SU-DHL-6 (cell line): Measurements from ENCODE around the gene ZSWIM8.
A peak's percentile ranks its signal among the peaks of the same experiment; 100 is the strongest.

Source experiments
- H2AFZ ChIP-seq: fragments of 200-600 bp; sonication (generic); 2 replicates; pipeline ENCODE4 v1.6.1; 2014; ENCODE audit warnings: low read depth, mild to moderate bottlenecking, moderate library complexity, mixed read lengths, antibody characterized with exemption, low read length; ENCODE audit not compliant: severe bottlenecking
- H3F3A ChIP-seq: fragments of 200-600 bp; shearing (Covaris generic); 2 replicates; pipeline ENCODE4 v1.6.0; 2016; ENCODE audit warnings: antibody characterized with exemption, mild to moderate bottlenecking; ENCODE audit not compliant: insufficient read depth
- H3K27ac ChIP-seq: fragments of 200-600 bp; sonication (generic); 2 replicates; pipeline ENCODE4 v1.5.1; 2016; ENCODE audit warnings: low read depth, mild to moderate bottlenecking, low read length, moderate library complexity, mixed read lengths
- H3K27me3 ChIP-seq: fragments of 200-600 bp; sonication (generic), shearing (Covaris generic); 2 replicates; pipeline ENCODE4 v1.6.0; 2014; ENCODE audit warnings: mild to moderate bottlenecking, low read length
- H3K36me3 ChIP-seq: fragments of 200-600 bp; sonication (generic); 2 replicates; pipeline ENCODE4 v1.6.1; 2014; ENCODE audit warnings: mild to moderate bottlenecking, low read length, mixed read lengths
- H3K4me2 ChIP-seq: fragments of 300-600, 200-600 bp; shearing (Covaris generic), sonication (generic); 2 replicates; pipeline ENCODE4 v1.6.0; 2014; ENCODE audit warnings: low read length, low read depth, mild to moderate bottlenecking; ENCODE audit not compliant: poor library complexity, severe bottlenecking
- H3K4me3 ChIP-seq: fragments of 200-600 bp; sonication (generic); 2 replicates; pipeline ENCODE4 v1.5.1; 2014; ENCODE audit warnings: antibody characterized with exemption, low read length, mild to moderate bottlenecking, mixed read lengths; ENCODE audit not compliant: insufficient read depth, poor library complexity, severe bottlenecking
- H3K79me2 ChIP-seq: fragments of 200-600 bp; sonication (generic); 2 replicates; pipeline ENCODE4 v1.6.1; 2014; ENCODE audit warnings: mild to moderate bottlenecking, low read length, moderate library complexity; ENCODE audit not compliant: insufficient read depth
- H3K9ac ChIP-seq: fragments of 200-600 bp; sonication (generic); 2 replicates; pipeline ENCODE4 v1.7.0; 2014; ENCODE audit warnings: mild to moderate bottlenecking, low read length
- H3K9me2 ChIP-seq: fragments of 200-600 bp; sonication (generic); replicated peaks from 2 replicates; pipeline ENCODE4 v1.6.1; 2014; ENCODE audit warnings: low read length; ENCODE audit not compliant: insufficient read depth
- H3K9me3 ChIP-seq: fragments of 200-600 bp; sonication (generic); 2 replicates; pipeline ENCODE4 v1.6.1; 2014; ENCODE audit warnings: low read length, mixed read lengths; ENCODE audit not compliant: insufficient read depth
- H4K20me1 ChIP-seq: fragments of 200-600 bp; sonication (generic); 2 replicates; pipeline ENCODE4 v1.6.1; 2014; ENCODE audit warnings: low read depth, mild to moderate bottlenecking, antibody characterized with exemption, low read length, moderate library complexity, mixed read lengths
- CTCF ChIP-seq: fragments of 200-600 bp; sonication (generic); IDR thresholded peaks from one replicate; pipeline ENCODE4 v1.5.1; 2017; ENCODE audit warnings: antibody characterized with exemption, mild to moderate bottlenecking, low read length, moderate library complexity; ENCODE audit not compliant: insufficient read depth, poor library complexity, severe bottlenecking
- EZH2phosphoT487 ChIP-seq: fragments of 200-600 bp; sonication (generic), shearing (Covaris generic); conservative IDR thresholded peaks from 2 replicates; pipeline ENCODE4 v1.6.1; 2018; ENCODE audit warnings: mild to moderate bottlenecking, antibody characterized with exemption, low read length, moderate library complexity, mixed read lengths

ZSWIM8 gene

GRCh38 chr10:73780966-73781365 lies 4.4 kb upstream of the ZSWIM8 start:
- H3K4me3 ChIP-seq, result peak overlapping the region; percentile 74
- peaks cover 62% of the 10 kb centered on the region for H3K79me2 ChIP-seq
- H3K4me2 ChIP-seq, result peak overlapping the region; percentile 61
- peaks cover 6% of the 10 kb centered on the region; the same call in 1 of the 2 replicates for H3K36me3 ChIP-seq
- H3K27me3 ChIP-seq, result no peaks in the 10 kb centered on the region
- H4K20me1 ChIP-seq, result no peaks in the 10 kb centered on the region
- H3K9me2 ChIP-seq, result no peaks in the 10 kb centered on the region
- peaks cover 32% of the 10 kb centered on the region for H3F3A ChIP-seq
- no peak for TF ChIP-seq CTCF
- TF ChIP-seq EZH2phosphoT487, result no peak
- H3K27ac ChIP-seq, result peak overlapping the region; percentile 70
- H2AFZ ChIP-seq, result no peak overlapping the region
- H3K9me3 ChIP-seq, result no peaks in the 10 kb centered on the region
- H3K9ac ChIP-seq, result peak overlapping the region; percentile 87

GRCh38 chr10:73781548-73781878 lies 3.9 kb upstream of the ZSWIM8 start:
- Histone ChIP-seq H3K27ac (peak overlapping the region; percentile 70), H3K9me3 (no peaks in the 10 kb centered on the region), H3F3A (peaks cover 32% of the 10 kb centered on the region), H3K27me3 (no peaks in the 10 kb centered on the region), H3K79me2 (peaks cover 63% of the 10 kb centered on the region), H3K4me2 (peak overlapping the region; percentile 61), H3K36me3 (peaks cover 6% of the 10 kb centered on the region; the same call in 1 of the 2 replicates), H3K9me2 (no peaks in the 10 kb centered on the region), H3K4me3 (peak overlapping the region; percentile 74), H4K20me1 (no peaks in the 10 kb centered on the region), H2AFZ (no peak overlapping the region), H3K9ac (peak overlapping the region; percentile 87)
- TF ChIP-seq EZH2phosphoT487 (no peak), CTCF (no peak)

GRCh38 chr10:73781879-73782748 lies 3.3 kb upstream of the ZSWIM8 start, which contains the start of gene CHCHD1:
Gene CHCHD1, plus strand, starts transcription at chr10:73782048. Its CDS starts 28 bp downstream, at chr10:73782076.
- Histone ChIP-seq H3K36me3 (peaks cover 2% of the 10 kb centered on the region; the same call in 1 of the 2 replicates), H2AFZ (peak within 1 kb of the TSS; percentile 44), H3F3A (peaks cover 30% of the 10 kb centered on the region), H3K9ac (peak within 1 kb of the TSS; percentile 87), H3K4me2 (peak within 1 kb of the TSS; percentile 61), H3K9me3 (no peaks in the 10 kb centered on the region), H4K20me1 (no peaks in the 10 kb centered on the region), H3K27ac (peak within 1 kb of the TSS; percentile 70), H3K9me2 (no peaks in the 10 kb centered on the region), H3K4me3 (peak within 1 kb of the TSS; percentile 74), H3K79me2 (peaks cover 63% of the 10 kb centered on the region), H3K27me3 (no peaks in the 10 kb centered on the region)
- TF ChIP-seq CTCF, result no peak
- TF ChIP-seq EZH2phosphoT487, result no peak
